ENCODE data around the gene RIPPLY3.
A peak's percentile ranks its signal among the peaks of the same experiment; 100 is the strongest.

RIPPLY3 gene

GRCh38 chr21:37006486-37007291, at the start of gene RIPPLY3:
RIPPLY3 (plus strand) TSS chr21:37006702; CDS start chr21:37006773, 71 bp downstream.
- DNase-seq, result no peak

GRCh38 chr21:36959020-36959835, 47.3 kb upstream of the RIPPLY3 start:
- no peak for DNase-seq

GRCh38 chr21:36960676-36961284, 45.7 kb upstream of the RIPPLY3 start:
- DNase-seq, result no peak

- no peak for DNase-seq
Observed at GRCh38 chr21:36962098-36962780, 44.3 kb upstream of the RIPPLY3 start.

- DNase-seq, result no peak
Observed at GRCh38 chr21:36964398-36964797, 42.1 kb upstream of the RIPPLY3 start.

GRCh38 chr21:36964827-36965719, 41.4 kb upstream of the RIPPLY3 start:
- DNase-seq, result no peak

GRCh38 chr21:36965720-36966065, 40.8 kb upstream of the RIPPLY3 start:
- DNase-seq, result no peak

- DNase-seq, result no peak
Observed at GRCh38 chr21:36966066-36966820, 40.3 kb upstream of the RIPPLY3 start, which contains the start of gene HLCS. HLCS (minus strand) TSS chr21:36966669; CDS start chr21:36966638, 31 bp downstream.

GRCh38 chr21:36966821-36967768, 39.4 kb upstream of the RIPPLY3 start:
- no peak for DNase-seq

GRCh38 chr21:36968414-36968813, 38.1 kb upstream of the RIPPLY3 start:
- DNase-seq, result no peak

GRCh38 chr21:36968976-36969375, 37.5 kb upstream of the RIPPLY3 start:
- DNase-seq, result no peak

- DNase-seq, result no peak
Observed at GRCh38 chr21:36973986-36974850, 32.3 kb upstream of the RIPPLY3 start.

- DNase-seq, result no peak
Observed at GRCh38 chr21:36974851-36975192, 31.7 kb upstream of the RIPPLY3 start.

GRCh38 chr21:36976228-36976861, 30.2 kb upstream of the RIPPLY3 start:
- DNase-seq, result no peak

GRCh38 chr21:36976882-36977651, 29.4 kb upstream of the RIPPLY3 start:
- peak; percentile 78 for DNase-seq

GRCh38 chr21:36980280-36981048, 26.0 kb upstream of the RIPPLY3 start:
- DNase-seq, result no peak

- DNase-seq, result no peak
Observed at GRCh38 chr21:36981049-36981391, 25.5 kb upstream of the RIPPLY3 start.
